GM18499 (cell line): ENCODE measurements around the gene OR11G2.
"Not testable (repeated sequence)": the region's sequence is repeated elsewhere in the genome, so short reads cannot be mapped to it uniquely, and the experiment has no call there.

Source experiments
- ATAC-seq: cut with Tn5 transposase; IDR thresholded peaks from one replicate; pipeline ENCODE4 v1.9.1; 2021; ENCODE audit warnings: moderate number of reproducible peaks; ENCODE audit not compliant: insufficient read depth, unreplicated experiment

The OR11G2 gene, protein sequence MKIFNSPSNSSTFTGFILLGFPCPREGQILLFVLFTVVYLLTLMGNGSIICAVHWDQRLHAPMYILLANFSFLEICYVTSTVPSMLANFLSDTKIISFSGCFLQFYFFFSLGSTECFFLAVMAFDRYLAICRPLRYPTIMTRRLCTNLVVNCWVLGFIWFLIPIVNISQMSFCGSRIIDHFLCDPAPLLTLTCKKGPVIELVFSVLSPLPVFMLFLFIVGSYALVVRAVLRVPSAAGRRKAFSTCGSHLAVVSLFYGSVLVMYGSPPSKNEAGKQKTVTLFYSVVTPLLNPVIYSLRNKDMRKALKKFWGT

DNA sequence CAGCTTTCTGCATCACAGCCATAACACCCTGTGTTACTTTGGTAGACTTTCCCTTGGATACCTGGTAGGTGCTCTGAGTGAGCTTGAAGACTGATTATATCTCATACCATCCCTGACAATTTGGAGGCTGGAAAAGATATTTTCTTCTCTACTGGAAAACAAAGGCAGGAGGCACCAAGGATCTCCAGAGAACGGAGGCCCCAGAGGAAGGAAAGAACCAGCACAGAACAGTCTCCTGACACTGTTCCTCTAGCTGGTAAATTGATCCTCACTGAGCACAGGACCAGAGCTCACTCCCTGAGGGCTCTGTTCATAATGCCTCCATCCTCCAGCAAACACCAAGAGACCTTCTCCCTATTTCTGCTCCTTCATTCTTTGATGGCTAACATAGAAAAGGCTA, at the start of gene OR11G2:
TSS of gene OR11G2 (plus strand) at position 301 of the 400 bp plus-strand sequence. CDS start 6,542 bp downstream, outside the sequence.
- ATAC-seq: no peak

DNA sequence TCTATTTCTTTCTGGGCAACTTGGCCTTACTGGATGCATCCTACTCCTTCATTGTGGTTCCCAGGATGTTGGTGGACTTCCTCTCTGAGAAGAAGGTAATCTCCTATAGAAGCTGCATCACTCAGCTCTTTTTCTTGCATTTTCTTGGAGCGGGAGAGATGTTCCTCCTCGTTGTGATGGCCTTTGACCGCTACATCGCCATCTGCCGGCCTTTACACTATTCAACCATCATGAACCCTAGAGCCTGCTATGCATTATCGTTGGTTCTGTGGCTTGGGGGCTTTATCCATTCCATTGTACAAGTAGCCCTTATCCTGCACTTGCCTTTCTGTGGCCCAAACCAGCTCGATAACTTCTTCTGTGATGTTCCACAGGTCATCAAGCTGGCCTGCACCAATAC, 46.8 kb upstream of the OR11G2 start:
- ATAC-seq: no peak

DNA sequence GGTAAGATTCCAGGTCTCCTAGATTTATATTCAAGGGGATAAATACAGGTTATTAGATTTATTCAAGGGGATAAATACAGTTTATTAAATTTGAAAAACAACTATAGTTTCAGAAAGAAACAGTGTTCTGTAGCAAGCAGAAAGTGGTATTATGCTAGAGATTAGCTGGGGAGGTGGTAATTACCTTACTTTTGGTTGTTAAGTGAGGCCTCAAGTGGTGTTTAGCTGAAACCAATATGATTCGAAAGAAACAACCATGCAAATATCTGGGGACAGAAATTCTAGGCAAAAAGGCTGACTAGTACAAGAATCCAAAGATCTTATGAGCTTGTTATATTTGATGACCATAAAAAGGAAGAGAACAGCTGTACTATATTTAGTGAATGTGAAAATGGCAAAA, 45.9 kb upstream of the OR11G2 start:
- no peak for ATAC-seq

DNA sequence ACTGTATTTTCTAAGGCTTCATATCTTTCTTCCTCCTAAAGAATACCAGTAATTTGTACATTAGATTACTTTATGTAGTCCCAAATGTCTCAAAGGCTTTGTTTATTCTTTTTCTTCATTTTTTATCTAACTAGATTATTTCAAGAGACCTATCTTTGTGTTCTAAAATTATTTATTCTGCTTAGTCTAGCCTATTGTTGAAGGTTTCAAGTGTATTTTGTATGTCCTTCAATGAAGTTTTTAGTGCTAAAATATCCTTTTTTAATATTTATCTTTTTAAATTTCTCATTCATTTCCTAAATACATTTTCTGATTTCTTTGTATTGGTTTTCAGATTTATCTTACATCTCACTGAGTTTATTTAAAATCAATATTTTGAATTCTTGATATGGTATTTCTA, 26.2 kb upstream of the OR11G2 start:
- no peak for ATAC-seq

DNA sequence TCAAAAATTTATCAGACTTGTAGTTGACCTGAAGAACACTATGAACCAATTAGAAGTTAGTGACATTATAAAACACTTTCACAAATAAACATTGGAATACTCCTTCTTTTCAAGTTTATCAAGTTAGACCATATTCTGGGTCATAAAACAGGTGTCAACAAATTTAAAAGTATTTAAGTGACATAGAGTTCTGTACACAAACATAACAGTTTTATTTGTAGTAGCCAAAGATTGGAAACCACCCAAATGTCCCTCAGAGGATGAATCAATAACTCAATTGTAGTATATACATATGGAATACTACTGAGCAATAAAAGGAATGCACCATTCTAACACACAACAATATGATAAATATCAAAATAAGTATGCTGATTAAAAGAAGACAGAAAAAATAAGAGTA, 23.6 kb upstream of the OR11G2 start:
- ATAC-seq: no peak

DNA sequence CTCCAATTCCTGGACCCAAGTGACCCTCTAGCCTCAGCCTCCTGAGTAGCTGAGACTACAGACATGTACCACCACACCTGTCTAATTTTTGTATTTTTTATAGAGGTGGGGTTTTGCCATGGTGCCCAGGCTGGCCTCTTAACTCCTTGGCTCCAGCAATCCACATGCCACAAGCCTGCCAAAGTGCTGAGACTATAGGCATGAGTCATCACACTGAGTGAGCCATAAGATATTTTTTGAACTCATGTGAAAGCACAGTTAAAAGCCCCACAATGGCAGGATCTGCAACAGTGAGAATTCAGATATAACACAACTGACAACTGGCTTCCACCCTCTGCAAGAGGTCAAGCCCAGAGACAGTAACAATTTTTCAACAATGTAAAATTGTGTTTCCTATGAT, 20.8 kb upstream of the OR11G2 start:
- not testable (repeated sequence) for ATAC-seq

DNA sequence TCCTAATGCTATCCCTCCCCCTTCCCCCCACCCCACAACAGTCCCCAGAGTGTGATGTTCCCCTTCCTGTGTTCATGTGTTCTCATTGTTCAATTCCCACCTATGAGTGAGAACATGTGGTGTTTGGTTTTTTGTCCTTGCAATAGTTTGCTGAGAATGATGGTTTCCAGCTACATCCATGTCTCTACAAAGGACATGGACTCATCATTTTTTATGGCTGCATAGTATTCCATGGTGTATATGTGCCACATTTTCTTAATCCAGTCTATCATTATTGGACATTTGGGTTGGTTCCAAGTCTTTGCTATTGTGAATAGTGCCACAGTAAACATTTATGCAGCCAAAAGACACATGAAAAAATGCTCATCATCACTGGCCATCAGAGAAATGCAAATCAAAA, 16.5 kb upstream of the OR11G2 start:
- not testable (repeated sequence) for ATAC-seq

DNA sequence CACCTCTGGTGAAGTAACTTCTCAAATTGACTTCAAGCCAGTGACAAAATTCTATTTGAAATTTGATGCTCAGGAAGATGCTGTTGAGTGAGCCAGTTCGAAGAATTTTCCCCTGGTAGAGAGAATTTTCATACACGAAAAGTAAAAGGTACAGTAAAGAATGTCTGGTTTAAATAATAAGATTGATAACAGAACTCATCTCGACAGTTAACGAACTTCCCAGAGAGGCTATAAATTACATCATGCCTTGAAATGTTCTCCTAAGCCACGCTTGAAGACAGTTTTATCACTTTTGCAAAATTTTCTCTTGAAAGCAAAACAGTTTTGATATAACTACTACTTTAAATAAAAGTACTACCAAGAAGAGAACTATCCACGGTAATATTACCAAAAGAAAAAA, 14.4 kb upstream of the OR11G2 start:
- no peak for ATAC-seq

DNA sequence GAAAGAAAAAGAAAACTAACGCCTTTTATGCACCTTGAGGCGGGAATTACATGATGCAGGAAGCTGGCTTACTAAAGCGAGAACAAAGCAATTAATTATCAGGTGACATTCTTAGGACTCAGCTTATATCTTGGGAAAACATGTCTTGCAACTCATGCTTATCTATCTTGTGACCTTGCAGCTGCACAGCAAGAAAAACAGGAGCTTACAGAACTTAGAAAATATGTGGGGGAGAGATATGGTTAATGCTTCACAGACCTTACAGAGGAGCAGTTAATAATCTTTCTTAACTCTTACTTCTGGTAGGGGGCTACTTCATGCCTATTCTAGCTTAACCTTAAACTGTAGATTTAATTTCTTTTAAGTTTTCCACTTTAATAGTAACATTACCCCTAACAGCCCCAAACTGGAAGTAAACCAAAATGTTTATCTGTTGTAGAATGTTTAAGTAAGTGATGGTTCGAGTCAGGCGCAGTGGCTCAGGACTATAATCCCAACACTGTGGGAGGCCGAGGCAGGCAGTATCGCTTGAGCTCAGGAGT, 13.2 kb upstream of the OR11G2 start:
- no peak for ATAC-seq

DNA sequence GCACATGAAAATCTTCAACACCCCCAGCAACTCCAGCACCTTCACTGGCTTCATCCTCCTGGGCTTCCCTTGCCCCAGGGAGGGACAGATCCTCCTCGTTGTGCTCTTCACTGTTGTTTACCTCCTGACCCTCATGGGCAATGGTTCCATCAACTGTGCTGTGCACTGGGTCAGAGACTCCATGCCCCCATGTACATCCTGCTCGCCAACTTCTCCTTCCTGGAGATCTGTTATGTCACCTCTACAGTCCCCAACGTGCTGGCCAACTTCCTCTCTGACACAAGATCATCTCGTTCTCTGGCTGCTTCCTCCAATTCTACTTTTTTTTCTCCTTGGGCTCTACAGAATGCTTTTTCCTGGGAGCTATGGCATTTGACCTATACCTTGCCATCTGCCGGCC, 11.5 kb upstream of the OR11G2 start:
- ATAC-seq: no peak

DNA sequence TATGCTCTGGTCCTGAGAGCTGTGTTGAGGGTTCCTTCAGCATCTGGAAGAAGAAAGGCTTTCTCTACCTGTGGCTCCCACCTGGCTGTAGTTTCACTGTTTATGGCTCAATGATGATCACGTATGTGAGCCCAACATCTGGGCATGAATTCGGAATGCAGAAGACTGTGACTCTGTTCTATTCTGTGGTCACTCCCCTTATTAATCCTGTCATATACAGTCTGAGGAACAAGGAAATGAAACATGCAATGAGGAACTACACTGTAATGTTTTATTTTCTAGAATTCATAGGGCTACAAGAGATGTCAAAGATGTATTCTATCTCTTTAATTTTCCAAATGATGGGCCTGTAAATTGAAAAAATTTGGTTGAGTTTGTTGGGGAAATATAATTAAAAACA, 10.8 kb upstream of the OR11G2 start:
- no peak for ATAC-seq

DNA sequence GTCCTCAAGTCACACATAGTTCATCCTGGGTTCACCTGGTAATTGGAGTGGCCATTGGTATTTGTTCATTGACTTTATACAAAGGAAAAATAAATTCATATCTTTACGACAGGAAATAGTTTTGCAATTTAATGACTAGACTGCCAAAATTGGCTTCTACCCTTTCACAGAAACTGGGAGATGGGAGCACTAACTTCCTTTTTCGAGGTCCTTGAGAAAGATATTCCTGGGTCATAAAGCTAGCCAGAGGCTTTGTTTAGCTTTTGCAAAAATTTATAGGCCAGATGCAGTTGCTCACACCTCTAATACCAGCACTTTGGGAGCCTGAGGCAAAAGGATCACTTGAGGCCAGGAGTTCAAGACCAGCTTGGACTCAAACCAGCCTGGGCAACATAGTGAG, 10.2 kb upstream of the OR11G2 start:
- ATAC-seq: no peak

DNA sequence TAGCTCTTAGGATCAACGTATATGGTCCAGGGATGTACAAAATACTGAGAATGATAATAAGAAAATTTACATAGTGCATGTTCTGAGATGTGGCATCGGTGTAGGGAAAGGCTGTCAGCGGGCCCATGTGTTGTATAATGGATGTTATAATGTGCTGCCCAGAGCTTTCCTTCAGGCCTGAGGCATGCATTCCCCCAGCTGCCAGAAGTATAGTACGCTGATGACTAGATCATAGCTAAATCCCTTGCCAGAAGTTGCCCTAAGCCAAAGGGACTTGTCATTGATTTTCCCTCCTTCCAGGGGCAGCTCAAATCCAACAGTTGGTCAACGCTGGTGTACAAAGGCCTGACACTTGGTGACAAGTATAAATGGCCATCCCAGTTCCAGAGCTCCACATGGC, 6.5 kb upstream of the OR11G2 start:
- no peak for ATAC-seq

DNA sequence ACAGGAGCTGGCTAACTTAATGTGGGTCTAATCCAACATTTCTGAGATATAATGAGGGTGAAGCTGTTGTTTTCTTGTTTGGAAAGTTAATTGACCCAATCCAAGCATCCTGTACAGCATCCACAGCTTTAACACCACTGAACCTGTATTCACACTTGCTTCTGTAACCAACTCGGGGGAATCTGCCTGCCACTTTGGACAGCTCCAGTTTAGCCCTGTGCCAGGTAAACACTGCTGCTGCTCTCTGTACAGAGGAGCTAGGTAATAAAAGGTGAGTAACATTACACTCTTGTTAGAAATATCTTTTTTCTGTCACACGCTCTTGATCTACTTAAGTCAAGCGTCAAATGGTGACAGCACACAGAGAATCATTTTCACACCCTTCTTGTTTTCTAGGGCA, 700 bp downstream of the OR11G2 start:
- ATAC-seq: no peak

DNA sequence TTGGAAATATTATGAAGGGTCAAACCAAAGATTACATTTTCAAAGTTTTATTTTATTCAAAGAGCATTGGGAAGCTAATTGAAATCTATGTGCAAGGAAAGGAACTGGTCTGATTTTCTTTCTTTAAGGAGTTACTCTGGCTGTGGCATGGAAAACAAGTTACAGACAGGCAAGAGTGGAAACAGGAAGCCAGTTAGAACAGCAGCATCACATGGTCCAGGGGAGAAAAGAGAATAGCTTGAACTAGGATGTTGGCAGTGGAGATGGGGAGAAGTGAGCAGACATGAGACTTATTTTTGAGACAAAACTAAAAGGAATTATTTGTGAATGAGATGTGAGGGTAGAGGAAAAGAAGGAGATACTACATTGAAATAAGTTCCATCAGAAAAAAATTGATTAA, 3.4 kb downstream of the OR11G2 start:
- no peak for ATAC-seq

DNA sequence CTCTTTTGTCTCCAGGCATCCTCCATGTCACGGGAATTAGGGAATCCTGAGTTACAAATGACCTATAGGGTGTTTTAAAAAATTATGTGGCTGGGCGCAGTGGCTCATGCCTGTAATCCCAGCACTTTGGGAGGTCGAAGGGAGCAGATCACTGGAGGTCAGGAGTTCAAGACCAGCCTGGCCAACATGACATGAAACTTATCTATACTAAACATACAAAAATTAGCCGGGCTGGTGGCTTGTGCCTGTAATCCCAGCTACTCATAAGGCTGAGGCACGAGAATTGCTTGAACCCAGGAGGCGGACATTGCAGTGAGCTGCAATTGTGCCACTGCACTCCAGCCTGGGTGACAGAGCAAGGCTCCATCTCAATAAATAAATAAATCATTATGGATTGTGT, 4.5 kb downstream of the OR11G2 start:
- ATAC-seq: not testable (repeated sequence)

DNA sequence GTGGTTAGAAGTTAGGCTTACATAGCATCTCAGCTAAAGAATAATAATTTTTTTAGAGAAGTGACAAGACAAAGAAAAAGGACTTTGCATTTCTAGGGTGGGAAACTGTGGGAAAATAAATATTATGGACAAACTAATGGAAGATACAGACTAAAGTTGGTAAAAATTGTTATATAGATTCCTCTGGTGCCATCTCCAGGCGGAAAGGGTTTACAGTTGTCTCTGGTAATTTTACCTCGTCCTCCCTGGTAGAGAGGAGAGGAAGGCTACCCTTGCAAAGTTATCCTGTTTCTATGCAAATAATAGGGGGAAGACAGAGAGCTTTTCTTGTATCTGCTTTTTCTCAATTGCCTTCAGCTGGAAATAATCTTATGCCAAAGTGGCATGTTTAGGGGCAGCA, 5.2 kb downstream of the OR11G2 start:
- no peak for ATAC-seq

DNA sequence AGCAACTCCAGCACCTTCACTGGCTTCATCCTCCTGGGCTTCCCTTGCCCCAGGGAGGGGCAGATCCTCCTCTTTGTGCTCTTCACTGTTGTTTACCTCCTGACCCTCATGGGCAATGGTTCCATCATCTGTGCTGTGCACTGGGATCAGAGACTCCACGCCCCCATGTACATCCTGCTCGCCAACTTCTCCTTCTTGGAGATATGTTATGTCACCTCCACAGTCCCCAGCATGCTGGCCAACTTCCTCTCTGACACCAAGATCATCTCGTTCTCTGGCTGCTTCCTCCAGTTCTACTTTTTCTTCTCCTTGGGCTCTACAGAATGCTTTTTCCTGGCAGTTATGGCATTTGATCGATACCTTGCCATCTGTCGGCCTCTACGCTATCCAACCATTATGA, 6.8 kb downstream of the OR11G2 start:
- no peak for ATAC-seq

DNA sequence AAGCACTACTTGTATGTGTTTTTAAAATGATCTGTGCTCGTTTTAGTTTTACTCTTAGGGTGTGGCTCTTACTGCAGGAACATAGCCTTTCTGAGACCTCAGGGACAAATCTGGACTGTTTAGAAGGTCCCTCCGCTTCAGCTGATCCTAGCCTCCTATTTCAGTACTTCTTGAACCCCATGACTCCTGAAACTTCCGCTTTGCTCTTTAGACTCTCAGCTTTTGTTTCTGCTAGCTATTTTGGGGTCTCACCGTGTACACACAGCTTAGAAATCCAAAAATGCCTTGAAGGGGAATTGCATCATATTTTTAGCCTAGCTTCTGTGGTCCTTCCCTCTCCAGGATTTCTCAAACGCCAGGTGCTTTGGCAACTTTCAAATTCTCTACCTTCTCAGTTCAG, 8.3 kb downstream of the OR11G2 start:
- no peak for ATAC-seq

DNA sequence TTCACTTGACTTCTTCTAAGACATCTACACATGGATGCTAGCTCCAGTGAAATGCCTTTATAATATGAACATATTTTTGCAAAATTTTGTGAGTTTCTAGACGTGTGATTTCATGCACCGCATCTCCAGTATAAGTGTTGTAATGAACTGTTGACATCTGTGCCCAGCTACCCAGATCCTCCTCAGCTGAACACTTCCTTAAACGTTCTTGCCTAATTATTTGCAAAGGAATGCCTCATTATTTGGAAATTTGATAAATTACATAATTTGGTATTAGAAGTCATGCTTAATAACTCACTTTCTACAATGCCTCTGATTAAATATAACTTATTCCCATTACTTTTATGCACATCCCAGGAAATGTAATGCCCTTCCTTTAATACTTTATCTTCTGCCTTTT, 14.0 kb downstream of the OR11G2 start:
- no peak for ATAC-seq

DNA sequence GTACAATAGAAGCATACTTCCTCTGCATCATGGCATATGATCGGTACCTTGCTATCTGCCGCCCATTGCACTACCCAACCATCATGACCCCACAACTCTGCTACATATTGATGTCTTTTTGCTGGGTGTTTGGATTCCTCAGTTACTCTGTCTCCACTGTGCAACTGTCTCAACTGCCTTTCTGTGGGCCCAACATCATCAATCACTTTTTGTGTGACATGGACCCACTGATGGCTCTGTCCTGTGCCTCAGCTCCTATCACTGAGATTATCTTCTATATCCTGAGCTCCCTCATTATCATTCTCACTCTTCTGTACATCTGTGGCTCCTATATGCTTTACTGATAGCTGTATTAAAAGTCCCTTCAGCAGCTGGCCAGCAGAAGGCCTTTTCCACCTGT, 18.9 kb downstream of the OR11G2 start:
- no peak for ATAC-seq

DNA sequence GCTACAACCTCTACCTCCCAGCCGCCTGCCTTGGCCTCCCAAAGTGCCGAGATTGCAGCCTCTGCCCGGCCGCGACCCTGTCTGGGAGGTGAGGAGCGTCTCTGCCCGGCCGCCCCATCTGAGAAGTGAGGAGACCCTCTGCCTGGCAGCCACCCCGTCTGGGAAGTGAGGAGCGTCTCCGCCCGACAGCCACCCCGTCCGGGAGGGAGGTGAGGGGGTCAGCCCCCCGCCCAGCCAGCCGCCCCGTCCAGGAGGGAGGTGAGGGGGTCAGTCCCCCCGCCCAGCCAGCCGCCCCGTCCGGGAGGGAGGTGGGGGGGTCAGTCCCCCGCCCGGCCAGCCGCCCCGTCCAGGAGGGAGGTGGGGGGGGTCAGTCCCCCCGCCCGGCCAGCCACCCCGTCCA, 21.7 kb downstream of the OR11G2 start:
- not testable (repeated sequence) for ATAC-seq
